HG03354 (cell line): ENCODE results near the gene NALF2.

Experiments used
- ATAC-seq: cut with Tn5 transposase; IDR thresholded peaks from one replicate; pipeline ENCODE4 v1.9.1; 2021; ENCODE audit warnings: mild to moderate bottlenecking; ENCODE audit not compliant: unreplicated experiment, poor library complexity, severe bottlenecking

The NALF2 gene

GRCh38 chrX:69503782-69504625 lies at the start of gene NALF2:
Gene NALF2 (plus strand): TSS chrX:69504326. CDS start chrX:69505283, 957 bp downstream.
- ATAC-seq, result peak; percentile 47

GRCh38 chrX:69457756-69458155 lies 46.4 kb upstream of the NALF2 start:
- no peak for ATAC-seq

DNA sequence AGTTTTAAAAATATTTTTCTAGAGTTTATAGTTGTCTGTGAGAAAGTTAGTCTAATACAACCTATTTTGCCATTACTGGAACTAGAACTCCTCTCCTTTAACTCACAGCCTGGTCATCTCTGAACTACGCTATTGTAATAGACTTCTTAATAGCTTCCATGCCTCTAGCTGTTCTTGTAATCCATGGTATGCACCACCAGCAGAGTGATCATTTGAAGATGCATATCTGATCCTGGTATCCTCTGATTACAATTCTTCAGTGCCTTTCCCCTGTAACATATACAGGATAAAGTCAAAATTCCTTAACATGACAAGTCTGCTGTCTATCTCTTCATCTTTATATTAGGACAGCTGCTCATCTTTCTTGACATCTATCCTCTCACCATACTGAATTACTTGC lies 37.6 kb upstream of the NALF2 start:
- no peak for ATAC-seq

- no peak for ATAC-seq
Observed at GRCh38 chrX:69469975-69470374, 34.2 kb upstream of the NALF2 start.

GRCh38 chrX:69489625-69490024 lies 14.5 kb upstream of the NALF2 start:
- ATAC-seq, result no peak

DNA sequence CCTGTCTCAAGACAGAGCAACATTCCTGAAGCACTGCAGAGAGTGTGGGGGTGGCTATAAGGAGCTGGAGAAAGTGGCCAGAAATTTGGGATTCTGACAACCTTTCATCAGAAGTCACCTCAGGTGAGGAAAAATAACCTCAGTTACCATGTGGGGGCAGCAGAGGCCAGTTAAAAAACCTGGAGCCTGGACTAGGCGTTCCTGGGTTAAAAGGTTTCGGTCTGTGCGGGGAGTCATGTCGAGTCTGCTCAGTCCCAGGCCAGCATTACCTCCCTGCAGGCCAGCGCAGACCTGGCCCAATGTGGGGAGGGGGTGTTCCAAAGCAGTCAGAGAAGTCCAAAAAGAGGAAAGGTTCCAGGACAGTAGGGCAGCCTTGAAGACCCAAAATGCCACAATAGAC lies 10.9 kb upstream of the NALF2 start:
- peak; percentile 51 for ATAC-seq

GRCh38 chrX:69493766-69494165 lies 10.4 kb upstream of the NALF2 start:
- no peak for ATAC-seq

DNA sequence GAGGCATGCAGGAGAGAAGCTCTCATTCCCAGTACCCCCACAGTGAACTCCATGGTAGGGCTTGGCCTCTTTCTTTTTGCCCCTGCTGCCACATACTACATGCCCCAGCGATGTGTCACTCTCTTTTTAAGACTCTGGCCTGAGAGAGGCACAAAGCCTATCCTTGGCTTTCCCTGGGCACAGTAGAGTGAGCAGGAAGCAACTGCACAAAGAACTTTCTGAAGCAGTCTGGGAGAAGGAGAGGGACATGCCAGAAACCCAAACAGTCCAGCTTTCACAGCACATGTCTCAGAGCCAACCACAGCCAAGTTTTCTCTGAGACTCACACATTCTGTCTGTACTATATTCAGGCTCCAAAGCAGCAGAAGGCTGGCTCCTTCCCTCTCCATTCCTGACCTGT lies 7.9 kb upstream of the NALF2 start:
- no peak for ATAC-seq

DNA sequence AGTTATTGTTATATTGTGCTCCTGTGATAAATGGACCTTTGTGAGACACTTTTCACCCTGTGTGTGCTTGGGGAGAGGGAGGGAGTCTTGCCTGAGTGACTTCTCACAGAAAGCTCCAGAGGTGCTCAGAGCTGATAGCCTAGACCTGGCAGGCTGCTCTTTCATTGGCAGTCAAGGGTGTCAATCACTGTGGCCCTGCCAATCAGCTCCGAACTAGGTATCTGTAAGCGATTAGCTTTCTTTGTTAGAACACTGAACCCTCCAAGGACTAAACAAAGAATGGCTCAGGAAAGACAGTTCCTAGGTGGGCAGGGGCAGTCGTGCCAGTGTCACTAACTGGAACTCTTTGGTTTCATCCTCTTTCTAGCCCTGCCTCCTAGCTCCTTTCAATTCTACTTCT lies 2.7 kb upstream of the NALF2 start:
- no peak for ATAC-seq

- peak; percentile 13 for ATAC-seq
Observed at GRCh38 chrX:69503228-69503781, 821 bp upstream of the NALF2 start.

DNA sequence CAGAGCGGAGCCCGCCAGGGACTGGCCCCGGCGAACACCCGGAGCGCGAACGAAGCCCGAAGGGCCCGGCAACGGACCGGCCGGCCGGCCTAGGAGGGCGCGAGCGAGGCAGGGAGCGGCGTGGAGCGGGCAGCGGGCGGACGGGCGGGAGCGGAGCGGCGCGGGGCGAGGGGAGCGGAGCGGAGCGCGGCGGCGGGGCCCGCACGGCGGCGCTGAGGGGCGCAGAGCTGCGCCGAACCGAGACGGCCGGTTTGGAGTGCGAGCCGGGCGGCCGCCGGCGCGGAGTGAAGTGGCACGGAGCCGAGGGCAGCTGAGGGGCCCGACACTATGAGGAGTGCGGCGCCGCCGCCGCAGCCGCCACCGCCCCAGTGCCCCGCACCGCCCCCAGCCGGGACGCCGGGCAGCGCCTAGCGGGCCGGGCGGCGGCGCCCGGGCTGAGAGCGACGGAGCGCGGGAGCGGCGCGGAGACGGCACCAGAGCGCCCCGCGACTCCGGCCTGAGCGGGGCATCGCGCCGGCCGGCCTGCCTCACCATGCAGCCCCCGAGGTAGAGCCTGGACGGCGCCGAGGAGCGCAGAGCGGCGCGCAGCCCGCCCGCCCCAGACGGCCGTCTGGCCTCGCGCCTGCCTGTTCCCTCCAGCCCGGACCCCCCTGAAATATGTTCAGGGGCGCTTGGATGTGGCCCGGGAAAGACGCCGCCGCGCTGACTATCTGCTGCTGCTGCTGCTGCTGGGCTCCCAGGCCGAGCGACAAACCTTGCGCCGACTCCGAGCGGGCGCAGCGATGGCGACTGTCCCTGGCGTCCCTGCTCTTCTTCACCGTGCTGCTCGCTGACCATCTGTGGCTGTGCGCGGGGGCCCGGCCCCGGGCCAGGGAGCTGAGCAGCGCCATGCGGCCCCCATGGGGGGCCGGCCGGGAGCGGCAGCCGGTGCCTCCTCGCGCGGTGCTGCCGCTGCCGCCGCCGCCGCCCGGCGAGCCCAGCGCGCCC lies 793 bp downstream of the NALF2 start:
- no peak for ATAC-seq

DNA sequence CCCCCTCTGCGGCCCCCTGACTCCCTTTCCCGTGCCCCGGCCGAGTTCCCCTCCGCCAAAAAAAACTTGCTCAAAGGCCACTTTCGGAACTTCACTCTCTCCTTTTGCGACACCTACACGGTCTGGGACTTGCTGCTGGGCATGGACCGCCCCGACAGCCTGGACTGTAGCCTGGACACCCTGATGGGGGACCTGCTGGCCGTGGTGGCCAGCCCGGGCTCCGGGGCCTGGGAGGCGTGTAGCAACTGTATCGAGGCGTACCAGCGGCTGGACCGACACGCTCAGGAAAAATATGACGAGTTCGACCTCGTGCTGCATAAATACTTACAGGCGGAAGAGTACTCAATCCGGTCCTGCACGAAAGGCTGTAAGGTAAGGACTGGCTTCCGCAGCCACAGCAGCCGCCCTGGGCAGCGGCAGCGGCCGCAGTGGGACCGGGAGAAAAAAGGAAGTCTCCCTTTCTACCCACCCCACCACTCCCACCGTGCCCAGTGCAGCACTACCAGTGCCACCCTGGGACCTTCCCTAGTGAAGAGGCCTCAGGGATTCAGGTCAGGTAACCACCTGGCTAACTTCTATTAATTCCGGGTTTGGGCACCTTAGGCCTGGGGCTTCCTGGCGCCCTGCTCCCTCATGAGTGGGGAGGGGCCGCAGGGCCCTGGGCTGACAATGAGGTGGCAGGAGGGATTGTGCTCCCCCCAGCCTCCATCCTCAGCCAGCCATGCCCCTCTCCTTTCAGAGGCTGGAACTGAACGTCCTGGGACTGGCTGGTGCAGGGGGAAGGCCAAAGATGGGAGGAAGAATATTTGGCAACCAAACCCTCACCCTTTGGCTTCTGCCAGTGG lies 1.9 kb downstream of the NALF2 start:
- ATAC-seq, result no peak

DNA sequence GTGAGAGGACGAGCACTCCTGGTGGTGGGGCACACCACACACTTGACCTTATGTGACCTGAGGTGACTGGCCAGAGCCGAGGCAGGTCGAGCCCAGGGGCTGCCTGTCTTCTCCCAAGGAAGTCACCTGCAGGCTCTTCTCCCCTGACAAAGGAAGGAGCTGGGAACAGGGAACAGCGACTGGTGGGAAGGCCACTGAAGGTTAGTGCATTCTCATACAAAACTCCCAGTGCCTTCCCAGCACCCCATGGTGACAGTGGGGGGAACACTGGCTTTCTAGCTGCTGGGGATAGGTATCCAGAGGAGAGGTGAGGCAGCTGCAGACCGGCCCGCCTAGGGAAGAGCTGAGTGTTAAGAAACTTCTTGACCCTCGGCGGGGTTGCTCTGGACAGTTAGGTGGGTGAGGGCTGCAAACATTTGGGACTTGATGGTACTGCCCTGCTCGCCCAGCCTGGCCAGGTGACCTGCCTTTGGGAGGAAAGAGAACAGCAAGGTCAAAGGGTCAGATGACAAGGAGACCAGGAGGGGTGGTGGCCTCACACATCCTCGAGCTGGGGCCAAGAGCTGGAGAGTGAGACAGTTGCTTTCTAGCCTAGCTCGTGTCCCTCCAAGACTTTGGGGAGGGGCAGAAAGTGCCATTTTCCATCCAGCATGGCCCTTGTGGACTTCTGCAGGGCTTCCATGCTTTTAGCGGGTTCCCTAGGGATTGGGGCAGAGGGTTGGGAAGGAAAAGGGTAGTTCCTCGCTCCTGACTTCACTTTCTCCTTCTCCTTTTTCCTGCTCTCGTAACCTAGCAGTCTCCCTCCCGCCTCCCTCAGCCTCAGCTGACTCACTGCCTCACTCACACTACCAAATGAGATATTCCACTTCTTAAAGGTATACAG lies 2.7 kb downstream of the NALF2 start:
- ATAC-seq, result no peak

GRCh38 chrX:69507500-69507789 lies 3.3 kb downstream of the NALF2 start:
- ATAC-seq, result no peak

GRCh38 chrX:69508610-69509009 lies 4.5 kb downstream of the NALF2 start:
- no peak for ATAC-seq

DNA sequence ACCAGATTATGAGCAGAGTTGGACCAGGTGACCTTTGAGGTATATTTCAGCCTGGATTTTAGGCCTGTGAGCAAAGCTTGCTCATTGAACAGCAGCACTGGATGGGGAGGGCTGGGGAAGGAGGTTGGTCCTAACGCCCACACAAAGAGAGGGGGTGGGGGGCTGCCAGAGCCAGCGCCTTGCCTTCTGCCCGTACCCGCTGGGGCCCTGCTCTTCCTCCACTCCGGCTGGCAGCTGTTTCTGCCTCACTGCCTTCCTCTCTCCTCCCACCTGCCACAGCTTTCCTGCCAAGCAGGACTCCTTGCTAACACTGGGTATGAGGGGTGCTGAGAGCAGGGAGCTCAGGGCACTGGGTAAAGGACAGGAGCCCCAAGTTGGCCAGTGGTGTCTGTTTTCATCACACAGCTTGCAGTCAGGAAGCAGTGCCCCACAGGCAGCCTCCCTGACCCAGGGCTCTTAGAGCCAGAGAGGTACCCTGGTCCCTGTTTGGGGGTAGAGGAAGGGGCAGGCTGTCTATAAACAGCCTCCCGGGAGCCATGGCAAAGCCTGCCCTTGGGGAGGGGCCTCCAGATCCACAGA lies 6.1 kb downstream of the NALF2 start:
- no peak for ATAC-seq

DNA sequence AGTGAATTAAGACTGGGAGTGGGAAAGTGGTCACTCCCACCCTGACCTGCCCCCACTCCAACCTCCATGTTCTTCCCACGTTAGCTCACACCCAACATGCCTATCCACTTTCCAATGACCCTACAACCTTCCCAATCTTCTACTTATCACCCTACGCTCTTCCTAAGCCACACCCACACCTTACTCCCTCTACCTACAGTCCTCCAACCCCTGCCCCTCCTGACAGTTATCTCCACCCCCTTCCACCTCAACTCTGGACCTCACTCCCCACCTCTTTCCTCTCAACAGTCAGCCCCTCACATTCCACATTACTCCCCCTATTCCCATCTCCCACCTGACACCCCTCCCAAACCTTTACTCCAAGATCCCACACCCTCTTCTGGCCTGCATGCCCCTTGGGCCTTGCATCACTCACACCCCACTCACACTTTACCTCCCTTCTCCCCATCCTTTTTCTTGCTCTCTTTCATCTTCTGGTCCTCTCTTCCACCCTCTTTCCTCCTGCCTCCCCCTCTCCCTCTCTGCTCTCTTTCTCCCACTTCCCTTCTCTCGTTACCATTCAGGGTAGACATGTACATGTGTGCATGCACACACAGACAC lies 6.9 kb downstream of the NALF2 start:
- ATAC-seq, result no peak

GRCh38 chrX:69522052-69522451 lies 17.9 kb downstream of the NALF2 start:
- no peak for ATAC-seq
